Panc1 (cell line): ENCODE measurements around the gene C9. TPM values are rescaled to one million over a fixed set of nuclear protein-coding genes. Genes with fewer than 3 reads are reported as not detected.

Experiments used
- ATAC-seq: fragments of 200-7000 bp; cut with Tn5 transposase; 2 replicates; pipeline ENCODE4 v1.9.1; 2020; ENCODE audit warnings: mild to moderate bottlenecking, moderate library complexity
- BruUV-seq: library from RNA; stranded (reverse); fragments of 400-500 nt; replicated peaks from 2 replicates; lab custom pipeline; 2021; lab: Mats Ljungman, UMichigan
- CTCF ChIA-PET: fragments of 300-600 bp; sonication (Branson Sonifier 250); formaldehyde crosslinking; loops from one replicate; lab custom pipeline; 2022; ENCODE audit warnings: antibody characterized with exemption; lab: Charles Lee
- POLR2A ChIA-PET: fragments of 300-600 bp; sonication (Branson Sonifier 250); formaldehyde crosslinking; loops from one replicate; lab custom pipeline; 2022; ENCODE audit warnings: antibody characterized with exemption; lab: Charles Lee
- DNase-seq: peaks from one replicate; pipeline ENCODE4 v3.0.0-alpha.2; 2010; ENCODE audit warnings: low read depth, low spot score
- H3K27ac ChIP-seq: 2 replicates; pipeline ENCODE4 v1.5.1; 2011; ENCODE audit warnings: mild to moderate bottlenecking, low read length, inconsistent platforms
- H3K27me3 ChIP-seq: fragments of 200-500 bp; sonication (Bioruptor generic); 2 replicates; pipeline ENCODE4 v1.6.0; 2014; ENCODE audit warnings: low read length, inconsistent platforms; ENCODE audit not compliant: control insufficient read depth, insufficient read depth
- H3K36me3 ChIP-seq: fragments of 200-500 bp; sonication (Bioruptor generic); 2 replicates; pipeline ENCODE4 v1.5.1; 2014; ENCODE audit warnings: inconsistent platforms, mild to moderate bottlenecking, low read length, moderate library complexity; ENCODE audit not compliant: control insufficient read depth, insufficient read depth
- H3K4me1 ChIP-seq: 2 replicates; pipeline ENCODE4 v1.5.1; 2011; ENCODE audit warnings: inconsistent platforms, mild to moderate bottlenecking, low read length, moderate library complexity; ENCODE audit not compliant: control insufficient read depth, insufficient read depth
- H3K4me3 ChIP-seq, 2 experiments: 2 replicates each; pipeline ENCODE4 v1.5.1; 2011 to 2012; ENCODE audit warnings: low read depth in 2 of 2, low read length in 2 of 2, mild to moderate bottlenecking in 2 of 2, inconsistent platforms in 1 of 2, moderate library complexity in 1 of 2
- H3K9me3 ChIP-seq: fragments of 200-500 bp; sonication (Bioruptor generic); 2 replicates; pipeline ENCODE4 v1.5.1; 2014; ENCODE audit warnings: low read depth, mild to moderate bottlenecking, inconsistent platforms, low read length, moderate library complexity; ENCODE audit not compliant: control insufficient read depth, insufficient read depth
- CTCF ChIP-seq: fragments of 450-650 bp; IDR thresholded peaks from 2 replicates; pipeline ENCODE4 v1.5.1; 2017; ENCODE audit warnings: mild to moderate bottlenecking
- POLR2AphosphoS5 ChIP-seq: IDR thresholded peaks from 2 replicates; pipeline ENCODE4 v1.6.1; 2012; ENCODE audit warnings: mild to moderate bottlenecking, low read depth, low read length, moderate library complexity
- REST ChIP-seq, 2 experiments: IDR thresholded peaks; 2 replicates each; pipeline ENCODE4 v1.6.1; 2011 to 2012; ENCODE audit warnings: low read depth in 2 of 2, control low read depth in 1 of 2, low read length in 1 of 2, mild to moderate bottlenecking in 1 of 2, moderate library complexity in 1 of 2; ENCODE audit not compliant: insufficient read depth in 1 of 2
- SIN3A ChIP-seq: IDR thresholded peaks from 2 replicates; pipeline ENCODE4 v1.6.1; 2012; ENCODE audit warnings: low read depth, mild to moderate bottlenecking, low read length, moderate library complexity, borderline replicate concordance; ENCODE audit not compliant: insufficient read depth
- TCF7L2 ChIP-seq: IDR thresholded peaks from 2 replicates; pipeline ENCODE4 v1.6.1; 2011; ENCODE audit warnings: mild to moderate bottlenecking, low read depth, low read length, inconsistent platforms
- in situ Hi-C: cut with HindIII; loops from 2 replicates; pipeline ENCODE4 v1.10.0; 2016; ENCODE audit warnings: low sequenced_read_pairs, low pct_unique_long_range_greater_than_20kb
- intact Hi-C: fragments of 100-400 bp; cut with micrococcal nuclease; formaldehyde crosslinking; loops from one replicate; pipeline ENCODE4 v1.10.0; 2022; ENCODE audit not compliant: unreplicated experiment
- total RNA-seq: library from RNA; stranded (reverse); gene quantifications from one replicate; pipeline ENCODE4 v1.2.1, GENCODE V29; 2021; ENCODE audit not compliant: unreplicated experiment

The C9 gene
- total RNA-seq, 1 experiment from 2014 or later, result 0.05 TPM

- Histone ChIP-seq H3K4me1 (no peaks in the 10 kb centered on the region), H3K4me3 (no peak overlapping the region), H3K27me3 (no peaks in the 10 kb centered on the region), H3K36me3 (no peaks in the 10 kb centered on the region), H3K27ac (no peak overlapping the region), H3K9me3 (peaks cover 9% of the 10 kb centered on the region; the same call in 1 of the 2 replicates)
- BruUV-seq, result no TSS peak
- intact Hi-C loops, result no loop called here
- ChIA-PET POLR2A (no interaction called here), CTCF (no interaction called here)
- ATAC-seq (no peak), DNase-seq (no peak)
- TF ChIP-seq SIN3A (no peak), TCF7L2 (no peak), CTCF (no peak), REST (IDR thresholded peaks at IDR 0.05; ENCODE audit: insufficient read depth in 1 of 2, low read depth in 2 of 2, low read length in 1 of 2) (no peak), POLR2AphosphoS5 (no peak)
- in situ Hi-C loops, result no loop called here
These were observed 61.8 kb downstream of the C9 start for GRCh38 chr5:39302472-39302871.

GRCh38 chr5:39301406-39301805 lies 62.9 kb downstream of the C9 start:
- intact Hi-C loops, result no loop called here

More at GRCh38 chr5:39301406-39301805, 62.9 kb downstream of the C9 start:
- Histone ChIP-seq H3K4me3 (no peak overlapping the region), H3K27me3 (no peaks in the 10 kb centered on the region), H3K36me3 (no peaks in the 10 kb centered on the region), H3K9me3 (peaks cover 9% of the 10 kb centered on the region; the same call in 1 of the 2 replicates), H3K27ac (no peak overlapping the region), H3K4me1 (no peaks in the 10 kb centered on the region)
- ATAC-seq (no peak), DNase-seq (no peak)
- BruUV-seq, result no TSS peak
- ChIA-PET CTCF (no interaction called here), POLR2A (no interaction called here)
- TF ChIP-seq POLR2AphosphoS5 (no peak), CTCF (no peak), SIN3A (no peak), TCF7L2 (no peak), REST (IDR thresholded peaks at IDR 0.05; ENCODE audit: insufficient read depth in 1 of 2, low read depth in 2 of 2, low read length in 1 of 2) (no peak)
- in situ Hi-C loops, result no loop called here
